HG03469 (cell line): Measurements from ENCODE around the gene VTI1A.

ENCODE experiments used
- ATAC-seq: cut with Tn5 transposase; IDR thresholded peaks from one replicate; pipeline ENCODE4 v1.9.1; 2021; ENCODE audit warnings: mild to moderate bottlenecking, moderate library complexity, moderate number of reproducible peaks; ENCODE audit not compliant: unreplicated experiment

Gene VTI1A

GRCh38 chr10:112775381-112775780 lies 328.4 kb downstream of the VTI1A start:
- no peak for ATAC-seq

- ATAC-seq, result no peak
Observed at GRCh38 chr10:112775892-112776674, 329.1 kb downstream of the VTI1A start.

GRCh38 chr10:112778579-112778978 lies 331.6 kb downstream of the VTI1A start:
- no peak for ATAC-seq

GRCh38 chr10:112779025-112779770 lies 332.2 kb downstream of the VTI1A start:
- no peak for ATAC-seq

GRCh38 chr10:112782200-112782907 lies 335.3 kb downstream of the VTI1A start:
- ATAC-seq, result no peak

GRCh38 chr10:112783351-112784021 lies 336.5 kb downstream of the VTI1A start:
- ATAC-seq, result no peak

- ATAC-seq, result no peak
Observed at GRCh38 chr10:112784022-112784461, 337.0 kb downstream of the VTI1A start.

- ATAC-seq, result no peak
Observed at GRCh38 chr10:112785089-112785488, 338.1 kb downstream of the VTI1A start.

- ATAC-seq, result no peak
Observed at GRCh38 chr10:112789248-112789647, 342.2 kb downstream of the VTI1A start.

GRCh38 chr10:112790030-112790429 lies 343.0 kb downstream of the VTI1A start:
- ATAC-seq, result no peak

GRCh38 chr10:112790921-112791320 lies 343.9 kb downstream of the VTI1A start:
- no peak for ATAC-seq

- no peak for ATAC-seq
Observed at GRCh38 chr10:112791447-112791846, 344.4 kb downstream of the VTI1A start.

- no peak for ATAC-seq
Observed at GRCh38 chr10:112792487-112793201, 345.6 kb downstream of the VTI1A start.

GRCh38 chr10:112793202-112793921 lies 346.3 kb downstream of the VTI1A start:
- no peak for ATAC-seq

GRCh38 chr10:112794201-112794600 lies 347.2 kb downstream of the VTI1A start:
- no peak for ATAC-seq

GRCh38 chr10:112795067-112795466 lies 348.1 kb downstream of the VTI1A start:
- no peak for ATAC-seq

GRCh38 chr10:112797197-112797596 lies 350.2 kb downstream of the VTI1A start:
- ATAC-seq, result no peak

- no peak for ATAC-seq
Observed at GRCh38 chr10:112797855-112798254, 350.8 kb downstream of the VTI1A start.

- ATAC-seq, result no peak
Observed at GRCh38 chr10:112799038-112799437, 352.0 kb downstream of the VTI1A start.
